Hematopoietic multipotent progenitor cell treated with erythropoietin and hydrocortisone succinate and interleukin-3 and kit ligand, for 4 days (in vitro differentiated cells): Measurements from ENCODE around the gene FOXN4.
A peak's percentile ranks its signal among the peaks of the same experiment; 100 is the strongest.

Source experiments
- DNase-seq: peaks from one replicate; pipeline ENCODE4 v3.0.0-alpha.2; 2015

Gene FOXN4

DNA sequence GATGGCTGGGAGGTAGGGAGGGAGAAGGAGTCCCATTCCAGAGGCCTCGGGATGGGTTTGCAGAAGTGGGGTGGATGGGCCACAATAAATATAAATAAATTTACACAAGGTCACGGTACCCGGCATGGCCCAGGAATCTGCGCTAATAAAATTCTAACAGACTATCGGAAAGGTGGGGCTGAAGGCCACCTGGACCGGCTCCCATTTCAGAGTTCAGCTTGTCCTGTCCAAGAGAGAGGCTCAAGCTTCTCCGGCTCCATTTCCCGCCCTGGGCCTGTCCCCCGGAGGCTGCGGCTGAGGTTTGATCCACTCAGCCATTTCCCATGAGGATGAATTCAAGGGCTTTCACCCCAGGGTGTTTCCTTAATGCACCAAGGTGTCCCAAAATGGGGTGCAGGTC, 30.2 kb downstream of the FOXN4 start:
- DNase-seq = no peak

DNA sequence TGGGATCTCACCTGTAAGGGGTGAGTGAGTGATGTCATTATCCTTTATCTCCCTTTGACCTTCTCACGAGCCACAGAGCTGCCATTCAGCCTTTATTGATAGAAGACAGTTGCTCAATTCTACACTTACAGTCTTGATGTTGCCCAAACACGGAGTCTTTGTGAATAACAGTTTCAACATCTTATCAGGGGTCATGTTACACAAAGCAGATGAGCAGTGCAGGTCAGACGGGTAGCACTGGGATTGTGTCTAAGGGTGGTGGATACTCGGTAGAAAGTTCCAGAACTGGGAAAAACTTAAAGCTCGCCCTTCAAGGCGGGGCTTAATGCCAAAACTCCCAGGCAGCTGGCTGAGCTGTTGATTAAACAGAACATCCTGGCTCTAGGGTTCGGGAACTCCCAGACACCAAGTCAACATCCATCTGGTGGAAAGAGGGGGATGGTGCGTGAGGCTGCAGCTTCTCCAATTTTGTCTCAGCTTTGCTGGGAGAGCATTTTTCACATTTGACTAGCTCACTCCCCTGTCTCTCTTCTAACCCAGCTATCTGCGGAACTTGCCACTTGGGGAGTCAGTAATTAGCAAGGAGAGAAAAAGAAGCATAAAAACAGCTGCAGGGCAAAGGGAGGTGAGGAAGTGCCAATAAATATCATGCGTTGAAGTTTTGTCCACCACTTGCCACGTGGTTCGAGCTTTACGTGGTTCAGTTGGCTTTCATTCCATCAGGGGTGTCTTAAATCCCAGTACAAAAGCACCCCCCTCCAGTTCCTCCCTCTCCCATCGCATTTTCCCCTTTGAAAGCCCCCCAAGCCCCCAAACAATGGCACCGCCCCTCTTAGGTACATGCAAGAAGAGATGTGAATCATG, 31.0 kb downstream of the FOXN4 start:
- no peak for DNase-seq

DNA sequence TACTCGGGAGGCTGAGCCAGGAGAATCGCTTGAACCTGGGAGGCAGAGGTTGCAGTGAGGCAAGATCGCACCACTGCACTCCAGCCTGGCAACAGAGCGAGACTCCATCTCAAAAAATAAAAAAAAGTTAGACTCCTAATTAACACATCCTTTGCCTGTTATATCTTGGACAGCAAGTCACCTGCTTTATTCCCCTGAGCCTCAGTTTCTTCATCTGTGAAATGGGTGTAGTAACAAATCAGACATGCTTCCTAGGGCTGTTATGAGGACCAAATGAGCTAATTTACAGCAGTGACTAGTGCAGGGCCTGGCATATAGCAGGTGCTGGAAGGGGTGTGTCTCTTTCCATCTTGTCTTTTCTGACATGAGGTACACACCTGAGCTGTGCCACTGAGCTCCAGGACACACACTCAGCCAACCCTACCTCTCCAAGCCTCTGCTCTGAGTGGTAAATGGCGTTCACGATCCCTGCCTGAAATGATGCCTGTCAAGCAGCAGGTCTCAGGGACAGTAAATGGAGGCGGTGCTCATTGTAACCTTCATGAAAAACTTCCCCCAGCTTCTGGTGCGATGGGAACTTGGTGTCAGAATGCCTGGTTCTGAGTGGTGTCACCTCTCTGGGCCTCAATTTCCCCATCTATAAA, 31.7 kb downstream of the FOXN4 start:
- DNase-seq = no peak

DNA sequence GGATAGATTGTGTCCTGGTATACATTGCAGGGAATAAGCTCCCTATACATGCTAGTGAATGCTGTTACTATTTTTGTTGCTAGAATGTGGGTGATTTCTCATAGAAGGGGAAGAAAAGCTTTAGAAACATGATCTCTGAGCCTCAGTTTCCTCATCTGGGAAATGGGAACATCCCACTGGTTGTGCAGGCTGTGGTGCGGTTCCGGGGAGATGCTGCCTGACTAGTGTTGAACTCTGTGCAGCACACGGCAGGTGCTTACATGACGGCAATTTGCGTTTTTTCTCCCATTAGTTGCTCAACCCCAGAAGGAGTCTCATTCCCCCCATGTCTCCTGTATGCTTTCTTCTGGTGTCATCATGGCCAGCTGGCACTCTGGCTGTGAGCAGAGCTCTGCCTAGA, 32.9 kb downstream of the FOXN4 start:
- no peak for DNase-seq

DNA sequence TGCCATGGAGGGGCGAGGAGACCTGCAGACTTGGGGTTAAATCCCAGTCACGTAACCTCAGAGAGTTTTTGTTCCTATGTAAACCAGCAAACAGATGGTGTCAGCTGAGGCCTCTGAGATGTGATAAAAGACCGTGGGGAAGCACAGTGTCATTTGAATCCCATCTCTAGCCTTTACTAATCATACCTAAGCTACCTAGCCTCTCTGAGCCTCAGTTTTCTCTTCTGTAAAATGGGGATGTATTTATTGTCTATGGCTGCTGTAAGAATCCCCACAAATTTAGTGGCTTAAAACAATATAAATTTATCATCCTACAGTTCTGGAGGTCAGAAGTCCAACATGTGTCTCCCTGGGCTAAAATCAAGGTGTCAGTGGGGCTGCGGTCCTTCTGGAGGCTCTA, 33.9 kb downstream of the FOXN4 start:
- no peak for DNase-seq

DNA sequence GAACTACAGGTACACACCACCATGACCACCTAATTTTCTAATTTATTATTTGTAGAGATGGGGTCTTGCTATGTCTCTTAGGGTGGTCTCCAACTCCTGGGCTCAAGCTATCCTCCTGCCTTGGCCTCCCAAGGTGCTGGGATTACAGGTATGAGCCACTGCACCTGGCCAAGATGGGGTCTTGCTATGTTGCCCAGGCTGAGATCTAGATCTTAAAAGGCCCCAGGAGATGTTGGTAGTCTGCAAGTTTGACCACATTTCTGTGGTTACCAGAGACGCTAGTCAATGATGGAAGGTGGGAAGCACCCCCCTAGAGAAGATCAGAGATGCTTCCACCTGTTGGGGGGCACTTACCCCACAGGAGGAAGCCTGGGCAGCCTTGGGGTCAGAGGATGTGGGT, 34.7 kb downstream of the FOXN4 start:
- no peak for DNase-seq

DNA sequence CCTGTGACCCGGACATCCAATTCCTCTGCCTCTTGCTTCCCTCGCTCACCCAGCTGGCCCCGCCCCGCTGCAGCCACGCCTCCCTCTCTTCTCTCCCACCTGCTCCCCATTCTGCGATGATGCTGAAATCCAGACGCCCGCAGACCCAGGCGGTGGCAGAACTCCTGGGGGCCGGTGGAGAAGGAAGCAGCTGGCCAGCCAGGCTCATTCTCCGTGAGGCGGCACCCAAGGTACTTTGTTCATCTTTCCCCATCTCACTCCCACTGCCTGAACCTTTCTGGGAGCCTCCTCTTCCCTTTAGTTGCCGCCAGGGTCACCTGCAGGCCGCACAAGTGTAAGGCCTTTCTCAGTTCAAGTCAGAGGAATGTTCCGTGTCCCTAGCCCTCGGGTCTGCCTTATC, 35.7 kb downstream of the FOXN4 start:
- no peak for DNase-seq

DNA sequence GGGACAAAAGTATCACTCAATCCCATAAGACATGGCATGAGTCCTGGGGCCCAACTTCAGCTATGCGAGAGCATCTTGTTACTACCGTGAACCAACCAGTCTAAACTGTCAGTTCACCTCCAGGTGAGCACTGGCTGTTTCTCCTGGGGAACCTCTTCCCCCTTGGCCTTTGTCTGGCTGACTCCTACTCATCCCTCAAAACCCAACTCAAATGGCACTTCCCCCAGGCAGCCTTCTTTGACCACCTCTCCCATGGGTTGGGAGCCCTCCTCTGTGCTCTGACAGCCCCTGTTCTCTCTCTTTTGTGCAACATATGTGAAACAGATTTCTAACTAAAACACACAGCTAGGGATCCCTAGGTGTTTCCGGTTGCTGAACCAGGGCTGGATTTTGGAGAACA, 37.7 kb downstream of the FOXN4 start:
- no peak for DNase-seq

DNA sequence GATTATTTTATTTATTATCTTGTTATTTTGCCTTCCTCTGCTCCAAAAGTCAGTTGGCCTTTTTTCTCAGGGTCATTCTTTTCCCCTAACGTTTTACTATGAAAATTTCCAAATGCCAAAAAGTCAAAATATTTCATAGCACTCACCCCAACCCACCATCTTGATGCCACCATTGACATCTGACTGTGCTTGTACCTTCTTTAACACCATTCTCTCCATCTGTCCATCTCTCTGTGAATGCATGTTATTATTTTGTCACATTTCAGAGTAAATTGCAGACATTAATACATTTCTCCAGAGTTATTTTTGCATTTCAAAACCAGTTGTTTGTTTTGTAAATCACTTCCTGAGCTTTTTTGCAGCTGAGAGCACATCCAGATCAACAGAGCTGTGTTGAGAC, 38.6 kb downstream of the FOXN4 start:
- DNase-seq = no peak

DNA sequence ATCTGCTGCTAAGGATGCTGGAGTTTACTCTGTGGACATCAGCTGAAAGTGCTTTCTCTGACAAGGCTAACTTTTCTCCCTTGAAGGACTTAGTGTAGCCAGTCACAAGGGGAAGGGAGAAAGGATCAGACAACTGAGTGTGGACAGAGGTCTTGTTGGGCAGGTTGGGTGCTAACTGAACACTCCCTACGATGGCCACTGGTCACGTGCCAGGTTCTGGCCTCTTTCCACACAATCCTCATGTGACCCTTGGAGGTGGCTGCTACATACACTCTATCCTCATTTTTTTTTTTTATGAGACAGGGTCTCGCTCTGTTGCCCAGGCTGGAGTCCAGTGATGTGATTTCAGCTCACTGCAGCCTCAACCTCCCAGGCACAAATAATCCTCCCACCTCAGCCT, 39.7 kb downstream of the FOXN4 start:
- DNase-seq = no peak

DNA sequence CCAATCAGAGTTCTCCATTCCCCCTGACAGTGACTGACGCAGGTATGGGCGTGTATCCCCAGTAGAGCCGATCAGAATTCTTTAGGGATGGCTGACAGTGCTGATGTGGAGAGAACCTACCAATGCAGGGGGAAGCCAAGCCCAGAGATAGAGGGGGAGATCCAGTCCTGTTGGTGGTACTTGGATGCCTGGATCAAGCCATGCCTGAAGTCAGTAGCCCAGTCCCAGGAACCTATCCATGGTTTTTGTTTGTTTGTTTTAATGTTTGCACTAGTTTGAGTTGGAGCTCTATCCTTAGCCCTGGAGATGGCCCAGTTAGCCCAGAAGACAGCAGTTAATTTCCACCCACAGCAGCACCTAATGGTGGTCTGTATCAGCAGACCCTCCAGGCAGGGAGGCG, 40.2 kb downstream of the FOXN4 start:
- no peak for DNase-seq

DNA sequence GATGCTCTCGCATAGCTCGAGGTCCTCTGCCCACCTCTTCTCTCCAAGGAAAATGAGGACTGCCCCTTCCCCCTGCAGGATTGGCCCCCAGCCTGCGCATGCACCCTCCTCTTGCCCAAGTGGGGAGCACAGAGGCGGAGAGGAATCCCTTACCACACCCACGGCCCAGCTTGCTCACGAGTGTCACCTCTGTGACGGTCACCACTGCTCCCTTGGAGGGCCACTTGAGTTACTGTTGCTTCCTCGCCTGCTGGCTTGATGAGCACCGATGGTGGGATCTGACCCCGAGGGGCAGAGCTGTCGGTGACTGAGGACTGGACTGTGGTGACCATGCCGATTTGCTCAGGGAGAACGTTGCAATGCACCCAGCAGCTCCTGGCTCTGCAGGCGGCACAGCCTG, 41.7 kb downstream of the FOXN4 start:
- no peak for DNase-seq

DNA sequence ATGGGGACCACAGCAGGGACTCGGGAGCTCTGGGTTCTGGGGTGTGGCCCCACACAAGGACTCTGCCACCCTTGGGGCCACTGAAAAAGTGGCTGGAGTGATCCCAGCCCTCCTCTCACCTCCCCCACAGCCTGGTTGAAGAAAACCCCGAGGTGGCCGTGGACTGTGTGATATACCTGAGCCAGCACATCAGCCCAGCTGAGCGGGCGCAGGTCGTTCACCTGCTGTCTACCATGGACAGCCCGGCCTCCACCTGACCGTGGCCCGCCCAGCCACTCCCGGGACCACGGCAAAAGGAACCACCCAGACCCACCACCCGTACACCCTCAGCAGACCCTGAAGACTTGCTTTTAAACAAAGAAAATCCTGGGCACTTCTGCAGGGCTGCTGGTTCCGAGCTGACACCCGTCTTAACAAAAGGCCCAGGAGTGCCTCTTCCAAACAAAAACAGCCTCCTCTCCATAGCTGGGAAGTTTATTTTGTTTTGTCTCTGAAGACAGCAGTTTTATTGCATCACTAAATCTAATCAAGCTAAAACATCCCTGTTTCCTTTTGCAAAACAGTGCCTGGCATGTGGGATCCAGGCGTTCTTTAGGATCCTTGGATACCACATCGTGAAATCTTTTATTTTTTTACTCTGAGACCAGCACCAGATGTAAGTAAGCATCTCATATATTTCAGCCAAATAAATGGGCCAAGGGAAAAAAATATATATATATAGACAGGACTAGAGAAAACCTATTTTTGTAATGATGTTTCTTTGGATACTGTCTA, 42.8 kb downstream of the FOXN4 start:
- no peak for DNase-seq

DNA sequence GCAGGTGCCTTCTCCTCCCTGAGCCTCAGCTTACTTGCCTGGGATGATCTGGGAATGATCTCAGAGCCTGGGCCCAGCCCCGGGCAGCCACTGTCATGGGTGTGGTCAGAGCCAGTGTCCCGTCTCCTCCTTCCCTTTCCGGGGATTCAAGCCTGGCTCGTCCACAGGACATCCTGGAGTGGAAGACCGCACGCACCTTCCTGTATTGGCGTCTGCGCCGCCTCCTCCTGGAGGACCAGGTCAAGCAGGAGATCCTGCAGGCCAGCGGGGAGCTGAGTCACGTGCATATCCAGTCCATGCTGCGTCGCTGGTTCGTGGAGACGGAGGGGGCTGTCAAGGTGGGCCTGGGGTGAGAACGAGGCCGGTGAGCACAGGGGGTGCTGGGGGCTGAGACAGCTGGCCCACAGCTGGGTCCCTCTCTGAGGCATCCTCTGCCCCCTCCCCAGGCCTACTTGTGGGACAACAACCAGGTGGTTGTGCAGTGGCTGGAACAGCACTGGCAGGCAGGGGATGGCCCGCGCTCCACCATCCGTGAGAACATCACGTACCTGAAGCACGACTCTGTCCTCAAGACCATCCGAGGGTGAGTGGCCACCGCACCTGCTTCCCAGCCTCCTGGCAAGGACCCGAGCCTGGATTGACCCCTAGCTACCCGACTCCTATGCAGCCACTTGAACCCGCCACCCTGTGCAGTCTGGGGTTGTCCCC, 44.0 kb downstream of the FOXN4 start:
- no peak for DNase-seq

DNA sequence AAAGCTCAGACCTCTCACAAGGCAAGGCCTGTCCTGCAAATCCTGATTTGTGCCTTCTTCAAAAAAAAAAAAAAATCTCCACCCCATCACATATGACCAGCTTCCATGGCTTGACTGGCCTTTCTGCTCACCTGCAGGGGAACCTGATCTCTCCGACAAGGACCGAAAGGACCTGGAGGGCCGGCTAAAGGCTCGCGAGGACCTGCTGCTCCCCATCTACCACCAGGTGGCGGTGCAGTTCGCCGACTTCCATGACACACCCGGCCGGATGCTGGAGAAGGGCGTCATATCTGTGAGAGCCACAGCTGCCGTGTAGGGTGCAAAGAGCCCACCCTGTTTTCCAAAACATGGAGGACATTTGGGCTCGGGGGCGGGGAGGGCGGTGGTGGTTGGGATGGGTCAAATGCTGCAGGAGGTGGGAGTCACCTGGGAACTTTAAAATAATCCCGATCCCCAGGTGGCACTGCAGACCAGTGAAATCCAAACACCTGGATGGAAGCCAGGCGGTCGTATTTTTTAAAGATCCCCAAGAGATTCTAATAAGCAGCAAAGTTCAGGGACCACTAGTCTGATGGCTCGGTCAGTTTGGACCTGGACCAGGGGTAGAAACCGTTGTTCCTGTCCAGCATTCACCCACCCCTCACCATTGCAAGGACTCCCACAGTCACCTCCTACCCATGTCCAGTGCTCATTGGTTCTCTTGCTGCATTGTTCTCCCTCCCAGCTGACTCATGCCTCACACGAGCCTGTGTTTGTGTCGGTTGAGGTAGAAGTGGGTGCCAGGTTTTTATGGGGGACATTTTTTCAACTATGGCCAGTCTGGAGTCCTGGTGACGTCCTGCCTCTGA, 44.8 kb downstream of the FOXN4 start:
- DNase-seq = peak; percentile 80

DNA sequence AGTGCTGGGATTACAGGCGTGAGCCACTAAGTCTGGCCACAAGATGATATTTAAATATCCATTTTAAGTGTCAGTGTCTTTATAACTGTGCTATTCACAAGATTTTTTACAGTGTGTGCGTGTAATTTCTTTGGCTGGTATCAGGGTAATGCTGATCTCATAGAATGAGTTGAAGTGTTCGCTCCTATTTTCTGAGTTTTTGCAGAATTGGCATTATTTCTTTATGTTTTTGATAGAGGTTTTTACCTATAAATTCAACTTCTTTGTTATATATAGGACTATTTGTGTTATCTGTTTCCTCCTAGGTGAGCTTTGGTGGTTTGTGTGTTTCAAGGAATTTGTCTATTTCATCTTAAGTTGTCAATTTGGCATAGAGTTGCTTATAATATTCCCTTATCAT, 45.6 kb downstream of the FOXN4 start:
- no peak for DNase-seq

DNA sequence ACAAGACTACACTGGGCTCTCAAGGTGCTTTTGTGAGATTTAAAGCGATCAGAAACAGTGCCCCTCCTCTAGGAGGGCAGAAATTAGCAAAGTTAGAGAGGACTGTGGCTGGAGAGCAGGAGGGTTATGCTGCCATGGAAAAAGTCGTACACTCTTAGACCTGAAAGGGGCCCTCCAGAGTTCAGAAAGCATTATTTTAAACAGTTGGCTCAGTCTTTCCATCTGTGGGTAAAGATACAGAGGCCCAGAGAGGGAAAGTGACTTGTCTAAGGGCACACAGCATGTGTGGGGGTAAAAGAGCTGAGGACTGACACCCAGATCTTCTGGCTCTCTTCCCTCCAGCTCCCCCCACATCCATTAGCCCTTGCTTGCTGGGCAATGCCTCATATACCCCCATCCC, 47.1 kb downstream of the FOXN4 start:
- no peak for DNase-seq

DNA sequence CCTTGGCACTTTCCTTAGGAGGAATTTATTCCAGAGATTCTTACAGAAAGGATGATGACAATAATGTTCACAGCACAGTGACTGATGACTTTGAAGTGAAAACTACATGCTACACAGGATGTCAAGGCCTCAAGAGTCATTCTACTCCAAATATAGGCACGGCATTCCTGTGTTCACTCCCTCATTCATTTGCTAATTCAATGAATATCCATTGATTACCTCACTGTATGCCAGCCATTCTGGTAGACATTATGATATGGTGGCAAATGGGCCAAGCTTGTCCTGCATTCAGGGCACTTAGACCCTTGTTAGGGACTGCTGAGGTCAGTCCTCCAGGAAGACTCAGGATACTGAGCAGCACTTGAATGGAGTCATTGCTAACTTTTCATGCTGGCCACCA, 48.0 kb downstream of the FOXN4 start:
- DNase-seq = no peak

DNA sequence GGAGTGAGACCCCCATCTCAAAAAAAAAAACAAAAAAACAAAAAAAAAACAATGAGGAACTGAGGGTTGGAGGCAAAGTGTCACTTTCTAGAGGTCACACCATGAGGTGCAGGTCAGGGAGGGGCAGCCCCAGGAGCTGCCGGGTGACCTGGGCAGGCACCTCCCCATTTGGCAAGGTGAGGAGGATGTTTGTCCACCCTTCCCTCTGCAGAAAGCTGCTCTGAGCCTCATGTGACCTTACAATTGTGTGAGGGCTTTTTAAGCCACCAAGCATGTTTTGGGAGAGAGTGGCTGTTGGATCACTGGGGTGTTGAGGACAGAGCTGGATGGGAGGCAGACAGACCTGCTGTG, 49.6 kb downstream of the FOXN4 start:
- DNase-seq = no peak

DNA sequence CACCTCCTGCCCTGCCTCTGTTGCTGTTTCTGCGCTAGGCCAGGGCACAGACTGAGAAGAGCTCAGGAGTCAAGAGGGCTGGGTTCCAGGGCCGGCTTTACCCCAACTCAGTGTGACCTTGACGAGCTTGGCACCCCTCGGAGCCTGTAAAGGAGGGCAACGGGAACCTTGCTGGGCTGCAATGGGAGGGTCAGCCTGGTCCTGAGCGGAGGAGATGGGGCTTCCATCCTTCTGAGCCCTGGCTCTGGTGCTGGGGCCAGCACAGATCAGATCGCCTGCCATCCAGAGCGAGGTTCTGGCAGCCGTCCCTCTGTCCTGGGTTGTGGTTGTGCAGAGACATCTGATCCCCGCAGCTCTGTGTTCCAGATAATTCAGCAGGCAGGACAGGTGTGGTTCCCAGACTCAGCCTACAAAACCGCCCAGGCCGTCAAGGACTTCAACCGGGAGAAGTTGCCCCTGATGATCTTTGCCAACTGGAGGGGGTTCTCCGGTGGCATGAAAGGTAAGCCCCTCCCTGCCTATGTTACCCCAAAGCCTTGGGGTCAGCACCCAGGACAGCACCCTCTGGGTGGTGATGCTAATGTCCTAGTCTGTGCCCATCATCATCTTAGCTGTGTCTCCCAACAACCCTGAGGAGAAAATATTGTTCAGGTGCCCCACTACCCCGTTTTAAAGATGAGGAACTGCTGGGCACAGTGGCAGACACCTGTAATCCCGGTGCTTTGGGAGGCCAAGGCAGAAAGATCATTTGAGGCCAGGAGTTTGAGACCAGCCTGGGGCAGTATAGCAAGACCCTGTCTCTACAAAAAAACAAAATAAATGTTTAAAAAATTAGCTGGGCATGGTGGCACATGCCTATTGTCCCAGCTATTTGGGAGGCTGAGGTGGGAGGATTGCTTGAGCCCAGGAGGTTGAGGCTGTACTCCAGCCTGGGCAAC, 50.2 kb downstream of the FOXN4 start:
- DNase-seq = no peak

DNA sequence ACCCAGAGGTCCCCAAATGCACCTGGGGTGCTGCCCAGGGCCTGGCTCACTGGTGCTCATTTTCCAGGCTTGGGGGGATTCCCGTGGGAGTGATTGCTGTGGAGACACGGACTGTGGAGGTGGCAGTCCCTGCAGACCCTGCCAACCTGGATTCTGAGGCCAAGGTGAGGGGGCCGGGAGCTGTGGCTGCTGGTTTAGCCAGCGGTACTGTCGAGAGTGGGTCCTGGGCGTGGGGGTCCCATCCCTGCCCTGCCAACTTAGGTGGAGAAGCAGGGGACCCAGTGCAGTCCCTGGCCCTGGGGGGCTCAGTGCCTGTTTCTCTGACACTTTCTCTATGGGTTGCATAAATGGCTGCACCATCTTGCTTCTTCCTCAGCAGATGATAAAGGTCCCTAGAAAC, 50.9 kb downstream of the FOXN4 start:
- DNase-seq = no peak
